Omental fat pad (tissue), 4 donors: Measurements from ENCODE around the gene MYO3A. TPM values are rescaled to one million over a fixed set of nuclear protein-coding genes. Genes with fewer than 3 reads are reported as not detected.

Experiments used
- ATAC-seq: fragments of 150-250 bp; one replicate; pipeline ENCODE4 v1.9.1; 2016; ENCODE audit warnings: mild to moderate bottlenecking, moderate library complexity; ENCODE audit not compliant: low FRiP score
- DNase-seq: peaks from one replicate; pipeline ENCODE4 v3.0.0-alpha.2; 2019; ENCODE audit warnings: low spot score
- CTCF ChIP-seq, 3 donors: fragments of 450-650 bp; IDR thresholded peaks; one replicate each; pipeline ENCODE4 v1.5.1; 2016 to 2017; ENCODE audit warnings: antibody characterized with exemption in 3 of 3, mild to moderate bottlenecking in 3 of 3, moderate library complexity in 2 of 3
- total RNA-seq, 4 donors: library from RNA; depleted of rRNA; stranded (reverse); fragments of >200 nt; gene quantifications; one replicate each; pipeline ENCODE4 v1.1.0, GENCODE V29; 2016

The MYO3A gene
- total RNA-seq, 4 donors from 2014 or later: 0.32 to 1.6 (median 0.50) TPM; not detected in 1

DNA sequence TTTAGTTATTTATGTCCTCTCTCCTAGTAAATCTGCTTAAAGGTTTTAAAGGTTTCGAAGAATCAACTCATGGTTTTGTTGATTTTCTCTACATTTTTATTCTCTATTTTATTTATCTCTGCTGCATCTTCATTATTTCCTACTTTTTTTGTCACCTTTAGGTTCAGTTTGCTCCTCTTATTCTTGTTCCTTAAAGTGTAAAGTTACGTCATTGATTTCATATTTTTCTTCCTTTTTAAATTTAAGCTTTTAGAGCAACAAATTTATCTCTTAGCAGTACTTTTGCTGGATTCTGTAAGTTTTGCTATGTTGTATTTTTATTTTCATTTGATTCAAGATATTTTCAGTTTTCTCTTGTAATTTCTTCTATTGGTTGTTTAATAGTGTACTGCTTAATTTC, 10.7 kb downstream of the MYO3A start:
- ATAC-seq (no peak), DNase-seq (no peak)
- no peak for TF ChIP-seq CTCF (IDR thresholded peaks at IDR 0.05)

DNA sequence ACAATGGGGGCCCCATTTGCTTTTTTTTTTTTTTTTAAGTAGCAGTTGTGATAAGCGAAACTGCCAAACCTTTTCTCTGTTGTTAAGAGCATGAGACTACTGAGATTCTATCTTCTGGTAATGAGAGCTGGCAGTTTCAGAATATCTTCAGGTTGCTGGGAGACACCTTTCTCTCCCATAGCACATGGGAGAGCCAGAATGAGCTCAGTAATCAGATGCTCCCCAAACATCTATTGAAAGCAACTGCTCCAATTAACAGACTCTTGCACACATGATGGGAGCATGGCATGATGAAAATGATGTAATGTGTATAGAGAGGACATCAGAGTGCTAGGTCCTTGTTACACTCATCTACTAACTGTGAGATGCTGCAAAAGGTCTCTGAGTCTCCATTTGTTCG, 18.8 kb downstream of the MYO3A start:
- no peak for TF ChIP-seq CTCF (IDR thresholded peaks at IDR 0.05)
- ATAC-seq: no peak
- DNase-seq: no peak

GRCh38 chr10:25954851-25955250, 20.8 kb downstream of the MYO3A start:
- DNase-seq: no peak
- TF ChIP-seq CTCF (IDR thresholded peaks at IDR 0.05): no peak
- no peak for ATAC-seq

DNA sequence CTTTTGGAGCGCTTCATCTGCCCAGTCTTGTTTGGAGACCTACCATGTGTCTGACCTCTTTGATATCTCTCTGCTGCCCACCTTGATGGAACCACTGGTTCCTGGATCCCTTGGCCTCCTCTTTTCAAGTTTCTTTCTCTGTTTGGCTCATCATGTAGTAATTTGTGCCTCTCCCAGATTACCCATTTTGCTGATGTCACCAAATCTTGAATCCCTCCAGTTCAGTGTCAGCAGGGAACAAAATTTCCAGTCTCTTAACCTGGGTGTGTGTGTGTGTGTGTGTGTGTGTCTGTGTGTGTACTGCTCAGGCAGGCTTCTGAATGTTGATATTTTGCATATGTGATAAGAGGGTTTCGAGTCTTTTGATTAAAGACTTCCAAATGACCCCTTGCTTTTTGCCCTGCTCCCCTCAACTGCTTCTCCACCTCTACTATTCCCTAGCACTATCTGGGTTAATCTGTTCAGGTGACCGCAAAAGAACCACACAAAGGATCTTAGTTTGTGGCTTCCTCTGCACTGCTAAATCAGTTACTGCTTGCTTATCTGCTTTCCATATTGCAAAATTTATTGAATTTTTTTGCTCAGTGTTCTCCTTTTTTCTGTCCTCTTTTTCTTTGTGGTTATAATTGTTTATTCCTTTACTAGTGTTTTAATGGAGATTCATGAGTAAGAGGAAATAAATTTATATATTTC, 25.7 kb downstream of the MYO3A start:
- DNase-seq: no peak
- no peak for TF ChIP-seq CTCF (IDR thresholded peaks at IDR 0.05)
- no peak for ATAC-seq

DNA sequence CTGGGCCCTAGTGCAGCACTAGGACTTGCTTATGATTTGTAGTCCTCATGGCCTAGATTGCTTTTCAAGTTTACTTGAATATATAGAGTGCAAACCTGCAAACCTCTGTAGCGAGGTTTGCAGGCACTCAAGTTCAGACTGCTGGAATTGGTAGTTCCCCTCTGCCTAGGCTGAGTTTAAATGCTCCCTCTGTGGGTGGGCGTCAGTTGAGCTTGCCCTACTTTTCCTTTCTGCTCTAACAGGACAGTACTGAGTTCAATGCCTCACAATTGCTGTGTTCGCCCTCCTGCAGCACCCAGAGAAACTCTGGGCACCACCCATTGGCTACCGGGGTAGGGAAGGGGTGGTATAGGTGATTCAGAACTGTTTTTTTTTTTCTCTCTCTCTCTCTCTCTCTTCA, 31.6 kb downstream of the MYO3A start:
- DNase-seq: no peak
- TF ChIP-seq CTCF (IDR thresholded peaks at IDR 0.05): no peak
- no peak for ATAC-seq

- no peak for ATAC-seq
- TF ChIP-seq CTCF (IDR thresholded peaks at IDR 0.05): no peak
- DNase-seq: no peak
These were observed 32.8 kb downstream of the MYO3A start for GRCh38 chr10:25966844-25967243.

GRCh38 chr10:25972631-25973030, 38.6 kb downstream of the MYO3A start:
- TF ChIP-seq CTCF (IDR thresholded peaks at IDR 0.05): no peak
- ATAC-seq (no peak), DNase-seq (no peak)
